ENCODE results near the gene TPO.

GRCh38 chr2:1543776-1544477 lies 130.7 kb downstream of the TPO start:
- TF ChIP-seq CTCF (conservative IDR thresholded peaks at IDR 0.05 in 1 of 2, IDR thresholded peaks at IDR 0.05 in 1 of 2; ENCODE audit: extremely low read depth in 1 of 2, insufficient read depth in 1 of 2, low read depth in 1 of 2, low read length in 2 of 2) (no peak), EZH2 (IDR thresholded peaks at IDR 0.05; ENCODE audit: borderline replicate concordance, low read length) (no peak)

All from mammary epithelial cell (primary cell).